Activated B cell treated with CpG ODN at 0.5 μM for 24 hours (primary cell): ENCODE data around the gene BNIP5. TPM values are rescaled to one million over a fixed set of nuclear protein-coding genes. Genes with fewer than 3 reads are reported as not detected.

Experiments
- ATAC-seq: fragments of 200-7000 bp; cut with Tn5 transposase; one replicate; pipeline ENCODE4 v1.10.0; 2021; ENCODE audit warnings: low read depth, mild to moderate bottlenecking, moderate library complexity
- CTCF ChIA-PET: fragments of 350-600 bp; sonication (Branson Sonifier 250); formaldehyde crosslinking; loops from one replicate; lab custom pipeline; 2021; ENCODE audit warnings: antibody characterized with exemption; lab: Charles Lee
- POLR2A ChIA-PET: fragments of 350-600 bp; sonication (Branson Sonifier 250); formaldehyde crosslinking; loops from one replicate; lab custom pipeline; 2021; ENCODE audit warnings: antibody characterized with exemption; lab: Charles Lee
- DNase-seq: peaks from one replicate; pipeline ENCODE4 v3.0.0; 2022
- H3K27ac Mint-ChIP-seq: one replicate; pipeline ENCODE4 v1.8.0; 2020; ENCODE audit warnings: mixed read lengths
- H3K27me3 Mint-ChIP-seq: one replicate; pipeline ENCODE4 v1.8.0; 2021; ENCODE audit warnings: mixed read lengths
- H3K36me3 Mint-ChIP-seq: one replicate; pipeline ENCODE4 v1.8.0; 2021; ENCODE audit warnings: low read depth, mixed read lengths
- H3K4me1 Mint-ChIP-seq: one replicate; pipeline ENCODE4 v1.8.0; 2021; ENCODE audit warnings: mixed read lengths
- H3K4me3 Mint-ChIP-seq: one replicate; pipeline ENCODE4 v1.8.0; 2020; ENCODE audit warnings: mild to moderate bottlenecking, mixed read lengths
- H3K9me3 Mint-ChIP-seq: one replicate; pipeline ENCODE4 v1.8.0; 2020; ENCODE audit warnings: mixed read lengths
- intact Hi-C: fragments of 100-400 bp; cut with micrococcal nuclease; formaldehyde crosslinking; loops from one replicate; pipeline ENCODE4 v1.15.1; 2024
- total RNA-seq: library from RNA; stranded (reverse); gene quantifications from 2 replicates; pipeline ENCODE4 v1.2.3, GENCODE V29; 2022
- TF ChIP-seq, protein P1 (sequence below): fragments of 200-600 bp; IDR thresholded peaks from one replicate; pipeline ENCODE4 v1.8.0; 2022; ENCODE audit warnings: antibody characterized with exemption, mild to moderate bottlenecking

BNIP5 gene
- total RNA-seq, 1 donor from 2014 or later = 0.11 TPM

DNA sequence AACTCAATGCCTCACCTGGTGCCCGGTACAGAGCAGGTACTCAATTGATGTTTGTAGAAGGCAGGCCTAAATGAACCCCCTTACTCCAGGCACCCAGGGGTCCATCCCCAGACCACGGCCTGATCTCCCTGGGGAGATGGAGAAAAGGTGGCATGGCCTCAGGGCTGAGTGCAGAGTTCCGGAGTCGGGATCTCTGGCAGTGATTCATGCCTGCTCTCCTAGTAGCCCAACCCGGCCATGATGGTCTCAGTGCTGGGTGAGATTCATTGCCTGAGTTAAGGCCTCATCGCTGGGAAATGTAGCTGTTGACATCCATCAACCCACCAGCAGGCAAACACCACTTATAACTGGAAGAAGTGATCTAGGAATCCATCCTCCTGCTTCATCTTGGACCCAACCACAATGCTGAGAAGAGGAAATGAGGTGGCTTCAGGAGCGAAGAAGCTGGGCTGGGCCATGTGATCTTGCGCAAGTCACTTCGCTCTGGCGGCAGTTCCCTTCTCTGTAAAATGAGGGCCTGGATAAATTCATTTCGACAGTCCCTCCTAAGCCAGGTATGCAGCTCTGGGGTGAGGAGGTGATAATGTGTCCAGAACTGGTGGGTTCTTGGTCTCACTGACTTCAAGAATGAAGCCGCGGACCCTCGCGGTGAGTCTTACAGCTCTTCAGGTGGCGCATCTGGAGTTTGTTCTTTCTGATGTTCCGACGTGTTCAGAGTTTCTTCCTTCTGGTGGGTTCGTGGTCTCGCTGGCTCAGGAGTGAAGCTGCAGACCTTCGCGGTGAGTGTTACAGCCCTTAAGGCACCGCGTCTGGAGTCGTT lies 26.1 kb upstream of the BNIP5 start:
- peaks cover 32% of the 10 kb centered on the region for H3K4me1 Mint-ChIP-seq
- POLR2A ChIA-PET = no interaction called here
- CTCF ChIA-PET = interaction anchor here (0.8 to 8.4 kb wide), 2 partner anchors 21 to 59 kb away, joined by 3 to 91 read pairs; no protein-coding TSS in a partner anchor
- H3K36me3 Mint-ChIP-seq = no peaks in the 10 kb centered on the region
- TF ChIP-seq, protein P1, sequence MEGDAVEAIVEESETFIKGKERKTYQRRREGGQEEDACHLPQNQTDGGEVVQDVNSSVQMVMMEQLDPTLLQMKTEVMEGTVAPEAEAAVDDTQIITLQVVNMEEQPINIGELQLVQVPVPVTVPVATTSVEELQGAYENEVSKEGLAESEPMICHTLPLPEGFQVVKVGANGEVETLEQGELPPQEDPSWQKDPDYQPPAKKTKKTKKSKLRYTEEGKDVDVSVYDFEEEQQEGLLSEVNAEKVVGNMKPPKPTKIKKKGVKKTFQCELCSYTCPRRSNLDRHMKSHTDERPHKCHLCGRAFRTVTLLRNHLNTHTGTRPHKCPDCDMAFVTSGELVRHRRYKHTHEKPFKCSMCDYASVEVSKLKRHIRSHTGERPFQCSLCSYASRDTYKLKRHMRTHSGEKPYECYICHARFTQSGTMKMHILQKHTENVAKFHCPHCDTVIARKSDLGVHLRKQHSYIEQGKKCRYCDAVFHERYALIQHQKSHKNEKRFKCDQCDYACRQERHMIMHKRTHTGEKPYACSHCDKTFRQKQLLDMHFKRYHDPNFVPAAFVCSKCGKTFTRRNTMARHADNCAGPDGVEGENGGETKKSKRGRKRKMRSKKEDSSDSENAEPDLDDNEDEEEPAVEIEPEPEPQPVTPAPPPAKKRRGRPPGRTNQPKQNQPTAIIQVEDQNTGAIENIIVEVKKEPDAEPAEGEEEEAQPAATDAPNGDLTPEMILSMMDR = no peak
- intact Hi-C loops = no loop called here
- DNase-seq (no peak), ATAC-seq (no peak)
- peaks cover 1% of the 10 kb centered on the region for H3K27me3 Mint-ChIP-seq
- H3K27ac Mint-ChIP-seq = no peak overlapping the region
- no peak overlapping the region for H3K4me3 Mint-ChIP-seq
- H3K9me3 Mint-ChIP-seq = no peaks in the 10 kb centered on the region

DNA sequence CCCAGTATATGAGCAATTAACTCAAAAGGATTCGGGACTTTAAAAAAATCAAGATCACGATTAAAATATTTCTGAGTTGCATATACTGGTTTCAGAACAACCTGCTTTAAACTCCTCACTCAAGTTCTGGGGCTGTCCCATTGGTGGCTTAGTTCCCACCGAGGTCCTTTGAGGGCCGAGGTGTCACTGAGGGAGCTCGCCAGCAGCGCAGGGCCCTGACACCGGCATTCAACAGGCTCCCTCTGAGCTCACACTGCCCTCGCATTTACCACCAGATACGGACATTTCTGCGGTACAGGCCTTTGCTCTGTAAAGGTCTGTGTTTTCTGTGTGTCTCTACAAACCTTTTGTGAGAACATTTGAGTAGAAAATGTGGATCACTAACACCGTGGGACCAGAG lies 24.4 kb upstream of the BNIP5 start:
- POLR2A ChIA-PET = no interaction called here

GRCh38 chr6:36360241-36361054 lies 23.8 kb upstream of the BNIP5 start:
- intact Hi-C loops = loop anchor here (1.0 to 2.0 kb wide), 5 partner anchors 19 to 838 kb away; partner anchors contain the start of gene MAPK14
- H3K36me3 Mint-ChIP-seq = no peaks in the 10 kb centered on the region
- peak; percentile 45 for DNase-seq
- ChIA-PET CTCF (interaction anchor here (0.6 to 8.4 kb wide), 10 partner anchors 9 to 333 kb away, joined by 3 to 91 read pairs (median 4); partner anchors contain the start of genes BNIP5 and MAPK14), POLR2A (interaction anchor here (0.7 kb wide), 1 partner anchor 892 kb away, joined by 3 read pairs; no protein-coding TSS in a partner anchor)
- TF ChIP-seq, protein P1 = no peak
- ATAC-seq = peak; percentile 89
- H3K27me3 Mint-ChIP-seq = peaks cover 2% of the 10 kb centered on the region
- no peaks in the 10 kb centered on the region for H3K9me3 Mint-ChIP-seq
- H3K4me3 Mint-ChIP-seq = no peak overlapping the region
- peaks cover 30% of the 10 kb centered on the region for H3K4me1 Mint-ChIP-seq
- H3K27ac Mint-ChIP-seq = no peak overlapping the region

More for the DNA sequence above, 24.4 kb upstream of the BNIP5 start:
- intact Hi-C loops = loop anchor here (2.0 kb wide), 1 partner anchor 838 kb away; no protein-coding TSS in a partner anchor
- no peak overlapping the region for H3K4me3 Mint-ChIP-seq
- CTCF ChIA-PET = interaction anchor here (1.2 to 8.4 kb wide), 4 partner anchors 9 to 333 kb away, joined by 3 to 91 read pairs (median 20); partner anchors contain the start of gene MAPK14
- peaks cover 2% of the 10 kb centered on the region for H3K27me3 Mint-ChIP-seq
- peaks cover 30% of the 10 kb centered on the region for H3K4me1 Mint-ChIP-seq
- ATAC-seq (no peak), DNase-seq (no peak)
- H3K9me3 Mint-ChIP-seq = no peaks in the 10 kb centered on the region
- no peaks in the 10 kb centered on the region for H3K36me3 Mint-ChIP-seq
- no peak overlapping the region for H3K27ac Mint-ChIP-seq
- TF ChIP-seq, protein P1 = no peak

DNA sequence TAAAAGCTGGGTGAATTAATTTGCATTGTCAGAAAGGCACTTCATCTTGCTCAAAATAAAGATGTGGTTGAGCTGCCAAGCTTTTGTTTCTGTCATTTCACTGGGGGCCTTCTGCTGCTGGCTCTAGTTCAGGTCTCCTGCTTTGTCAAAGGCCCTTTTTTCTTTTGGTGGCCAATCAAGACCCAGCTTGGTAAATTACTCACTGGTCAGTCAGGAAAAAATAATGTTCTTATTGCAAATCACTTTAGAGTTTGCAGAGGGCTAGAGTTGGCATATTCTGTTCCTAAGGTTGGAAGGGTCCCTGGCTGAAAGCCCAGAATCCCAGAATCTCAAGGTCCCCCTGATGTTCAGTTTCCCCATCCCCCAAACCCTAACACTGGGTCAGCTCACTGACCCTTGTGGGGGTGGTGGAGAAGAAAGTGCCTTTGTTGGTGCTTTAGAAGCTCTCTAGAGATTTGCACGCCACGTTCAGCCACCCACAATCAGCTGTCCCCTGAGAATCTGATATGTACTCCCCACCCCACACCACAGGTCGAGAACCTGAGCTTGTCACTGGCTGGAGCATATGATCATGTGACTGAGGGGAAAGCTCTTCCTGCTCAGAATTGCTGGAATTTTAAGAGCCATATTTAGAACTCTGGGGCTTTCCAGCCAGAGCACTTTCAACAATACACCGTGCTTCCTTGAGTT lies 21.7 kb upstream of the BNIP5 start:
- ChIA-PET CTCF (interaction anchor here (0.8 to 8.4 kb wide), 7 partner anchors 17 to 331 kb away, joined by 3 to 91 read pairs (median 3); partner anchors contain the start of gene MAPK14), POLR2A (interaction anchor here (0.9 to 1.5 kb wide), 4 partner anchors 9 to 238 kb away, joined by 3 read pairs; no protein-coding TSS in a partner anchor)
- no peaks in the 10 kb centered on the region for H3K9me3 Mint-ChIP-seq
- peaks cover 22% of the 10 kb centered on the region for H3K4me1 Mint-ChIP-seq
- DNase-seq = no peak
- no peaks in the 10 kb centered on the region for H3K36me3 Mint-ChIP-seq
- TF ChIP-seq, protein P1 = no peak
- H3K4me3 Mint-ChIP-seq = no peak overlapping the region
- no peak overlapping the region for H3K27ac Mint-ChIP-seq
- ATAC-seq = peak; percentile 26
- intact Hi-C loops = no loop called here
- H3K27me3 Mint-ChIP-seq = peaks cover 2% of the 10 kb centered on the region
